LNCaP clone FGC (cell line): Measurements from ENCODE around the gene PLA2G10.

ENCODE experiments used
- DNase-seq: peaks from one replicate; pipeline ENCODE4 v3.0.0-alpha.2; 2011; ENCODE audit warnings: low read depth
- H3K4me3 ChIP-seq: 2 replicates; pipeline ENCODE4 v1.5.1; 2011; ENCODE audit warnings: mild to moderate bottlenecking, low read depth, low read length, control low read depth
- TF ChIP-seq, protein P1 (sequence below): IDR thresholded peaks from 2 replicates; pipeline ENCODE4 v1.5.1; 2012; ENCODE audit warnings: mild to moderate bottlenecking; ENCODE audit not compliant: control insufficient read depth, insufficient read depth; ENCODE audit errors: extremely low read depth

Gene PLA2G10

DNA sequence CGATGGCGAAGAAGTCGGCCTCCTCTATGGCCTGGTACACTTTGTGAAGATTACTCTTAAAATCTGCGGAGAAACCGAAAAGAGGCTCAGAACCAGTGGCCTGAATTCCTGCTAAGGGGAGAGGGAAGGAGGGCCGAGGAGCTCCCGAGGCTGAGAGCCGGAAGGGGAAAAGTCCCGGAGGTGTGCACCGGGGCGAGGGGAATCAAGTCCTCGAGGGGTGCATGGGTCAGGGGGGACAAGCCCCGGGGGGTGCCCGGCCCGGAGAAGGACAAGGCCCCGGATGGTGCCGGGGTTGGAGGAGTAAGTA, 64.5 kb downstream of the PLA2G10 start:
- peak overlapping the region; percentile 88 for H3K4me3 ChIP-seq
- DNase-seq = no peak
- TF ChIP-seq, protein P1, sequence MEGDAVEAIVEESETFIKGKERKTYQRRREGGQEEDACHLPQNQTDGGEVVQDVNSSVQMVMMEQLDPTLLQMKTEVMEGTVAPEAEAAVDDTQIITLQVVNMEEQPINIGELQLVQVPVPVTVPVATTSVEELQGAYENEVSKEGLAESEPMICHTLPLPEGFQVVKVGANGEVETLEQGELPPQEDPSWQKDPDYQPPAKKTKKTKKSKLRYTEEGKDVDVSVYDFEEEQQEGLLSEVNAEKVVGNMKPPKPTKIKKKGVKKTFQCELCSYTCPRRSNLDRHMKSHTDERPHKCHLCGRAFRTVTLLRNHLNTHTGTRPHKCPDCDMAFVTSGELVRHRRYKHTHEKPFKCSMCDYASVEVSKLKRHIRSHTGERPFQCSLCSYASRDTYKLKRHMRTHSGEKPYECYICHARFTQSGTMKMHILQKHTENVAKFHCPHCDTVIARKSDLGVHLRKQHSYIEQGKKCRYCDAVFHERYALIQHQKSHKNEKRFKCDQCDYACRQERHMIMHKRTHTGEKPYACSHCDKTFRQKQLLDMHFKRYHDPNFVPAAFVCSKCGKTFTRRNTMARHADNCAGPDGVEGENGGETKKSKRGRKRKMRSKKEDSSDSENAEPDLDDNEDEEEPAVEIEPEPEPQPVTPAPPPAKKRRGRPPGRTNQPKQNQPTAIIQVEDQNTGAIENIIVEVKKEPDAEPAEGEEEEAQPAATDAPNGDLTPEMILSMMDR = no peak

DNA sequence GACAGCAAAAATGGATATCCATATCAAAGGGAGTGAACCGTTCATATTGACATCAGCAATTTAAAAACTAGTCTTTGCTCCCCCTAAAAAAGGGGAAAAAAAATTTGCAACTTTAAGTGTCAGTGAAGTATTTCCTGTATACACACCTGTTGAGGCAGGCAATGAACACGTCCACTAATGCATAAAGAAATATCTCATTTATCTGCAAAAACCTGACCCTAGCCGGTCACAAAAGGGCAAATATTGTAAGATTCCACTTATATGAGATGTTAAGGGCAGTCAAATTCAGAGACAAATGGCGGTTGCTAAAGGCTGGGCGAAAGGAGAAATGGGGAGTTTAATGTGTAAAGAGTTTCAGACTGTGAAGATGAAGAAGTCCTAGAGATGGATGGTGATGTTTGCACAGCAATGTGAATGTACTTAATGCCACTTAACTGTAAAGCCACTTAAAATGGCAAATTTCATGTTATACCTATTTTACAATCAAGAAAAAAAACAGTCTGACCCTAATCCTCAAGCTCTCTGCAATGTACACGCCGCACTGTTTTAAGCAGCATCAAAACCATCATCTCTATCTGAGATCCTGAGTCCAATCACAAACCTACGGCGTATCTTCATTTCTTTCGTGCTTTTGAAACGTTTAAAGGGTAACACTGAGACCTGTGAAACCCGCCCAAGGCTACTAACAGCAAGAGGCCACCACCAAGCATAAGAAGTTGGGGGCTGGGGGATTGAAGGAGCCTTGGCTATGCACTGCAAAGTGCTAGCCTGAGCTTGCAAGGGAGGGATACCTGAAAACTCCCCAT, 65.1 kb downstream of the PLA2G10 start:
- no peak for DNase-seq
- TF ChIP-seq, protein P1 = no peak
- H3K4me3 ChIP-seq = peak overlapping the region; percentile 88

DNA sequence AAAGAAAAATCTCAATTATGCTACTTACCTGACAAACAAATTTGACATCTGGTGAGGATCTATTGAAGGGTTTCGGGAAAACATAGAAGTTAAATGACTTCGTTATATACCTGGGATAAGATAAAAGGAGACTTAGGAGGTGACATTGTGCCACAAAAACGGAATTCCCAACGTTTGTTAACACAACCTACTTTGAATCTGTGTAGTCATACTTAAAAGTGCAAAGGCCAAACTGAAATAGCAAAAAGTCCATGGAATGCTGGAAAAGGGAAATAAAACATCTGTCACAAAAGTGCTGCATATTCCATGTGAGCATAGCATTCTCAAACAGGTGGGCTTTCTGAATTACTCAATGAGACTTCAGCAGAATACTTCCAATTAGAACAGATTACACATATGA, 67.0 kb downstream of the PLA2G10 start:
- H3K4me3 ChIP-seq = no peak overlapping the region
- TF ChIP-seq, protein P1 = no peak
- no peak for DNase-seq
